Spinal cord (tissue), 10 donors: ENCODE results near the gene NOC4L. TPM values are rescaled to one million over a fixed set of nuclear protein-coding genes. Genes with fewer than 3 reads are reported as not detected.
"Not testable (repeated sequence)": the region's sequence is repeated elsewhere in the genome, so short reads cannot be mapped to it uniquely, and the experiment has no call there.

Source experiments
- DNase-seq, 6 donors: peaks; one replicate each; pipeline versions ENCODE4 v3.0.0 to v3.0.0-alpha.2; 2013 to 2015; ENCODE audit warnings: low spot score in 6 of 6, low read depth in 4 of 6
- H3K27ac ChIP-seq: one replicate; pipeline ENCODE4 v1.5.1; 2013; ENCODE audit warnings: low read depth, low read length, control low read depth
- H3K27me3 ChIP-seq: one replicate; pipeline ENCODE4 v1.6.1; 2013; ENCODE audit warnings: low read length; ENCODE audit not compliant: control insufficient read depth, insufficient read depth
- H3K36me3 ChIP-seq: one replicate; pipeline ENCODE4 v1.6.1; 2013; ENCODE audit warnings: low read length; ENCODE audit not compliant: control insufficient read depth, insufficient read depth
- H3K4me1 ChIP-seq: one replicate; pipeline ENCODE4 v1.6.1; 2013; ENCODE audit warnings: low read length; ENCODE audit not compliant: control insufficient read depth, insufficient read depth
- H3K4me3 ChIP-seq: one replicate; pipeline ENCODE4 v1.5.1; 2013; ENCODE audit warnings: low read depth, low read length, control low read depth
- H3K9me3 ChIP-seq: one replicate; pipeline ENCODE4 v1.6.1; 2013; ENCODE audit warnings: low read length; ENCODE audit not compliant: control insufficient read depth, insufficient read depth
- WGBS: methylation state at CpG from one replicate; pipeline ENCODE4 v1.1.5; 2013; ENCODE audit warnings: missing lambda C conversion rate; ENCODE audit not compliant: insufficient coverage; 5-methylcytosine and 5-hydroxymethylcytosine counted together
- polyA plus RNA-seq, 2 donors: library from polyadenylated mRNA; unstranded; fragments of 120-200 nt; gene quantifications; one replicate each; pipeline ENCODE4 v1.2.1, GENCODE V29; 2013; ENCODE audit not compliant: insufficient read length in 2 of 2
- total RNA-seq, 2 donors: library from RNA; depleted of rRNA in 1 of 2; stranded (reverse); fragments of 120-200 nt in 1 of 2; fragments of >200 nt in 1 of 2; gene quantifications; one replicate each; pipeline versions ENCODE4 v1.2.3 to v1.2.4, GENCODE V29; 2013 to 2014
- donor health status: healthy.

The NOC4L gene
- total and polyA plus RNA-seq, 4 donors = 6.1 to 26.8 (median 16.3) TPM

DNA sequence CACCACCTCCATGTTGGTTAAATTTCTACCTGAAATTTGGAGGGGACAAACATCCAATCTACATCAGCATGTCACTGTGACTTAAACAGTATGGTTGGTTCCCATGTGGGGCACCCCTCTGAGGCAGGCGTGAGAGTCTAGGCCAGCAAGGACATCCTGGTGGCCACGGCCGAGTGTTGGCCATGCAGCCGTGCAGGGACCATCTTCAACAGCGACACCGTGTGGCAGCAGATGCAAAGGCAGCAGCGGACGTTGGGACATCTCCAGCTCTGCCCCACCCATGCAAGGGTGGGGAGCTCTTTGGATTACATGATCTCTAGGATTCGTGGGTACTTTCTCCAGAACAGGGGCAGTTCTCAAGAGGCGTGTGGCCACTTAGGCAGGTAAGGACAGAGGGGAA is 49.8 kb downstream of the NOC4L start:
- Histone ChIP-seq H3K27me3 (no peaks in the 10 kb centered on the region), H3K27ac (no peak overlapping the region), H3K9me3 (no peaks in the 10 kb centered on the region), H3K4me1 (peaks cover 29% of the 10 kb centered on the region), H3K4me3 (no peak overlapping the region), H3K36me3 (peaks cover 27% of the 10 kb centered on the region)
- no peak for DNase-seq
- 58% methylated on average over 10 of the region's 10 CpGs for WGBS

DNA sequence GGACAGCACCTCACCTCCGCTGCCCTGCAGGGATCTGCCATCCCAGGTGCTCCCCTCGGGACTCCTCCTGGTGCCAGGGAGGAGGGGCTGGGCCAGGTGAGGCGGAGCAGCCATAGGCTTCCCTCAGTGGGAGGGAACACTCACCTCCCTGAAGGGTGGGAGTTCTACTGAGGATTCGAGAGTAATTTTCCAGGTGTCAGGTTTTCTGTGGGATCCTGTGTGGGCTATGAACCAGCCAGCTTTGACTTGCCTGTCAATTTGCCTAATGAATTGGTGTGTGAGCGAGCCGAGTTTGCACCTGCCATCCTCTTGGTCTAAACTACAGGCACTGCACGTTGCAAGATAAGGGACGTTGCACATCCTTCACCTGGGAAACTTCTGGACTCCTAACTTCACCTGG is 50.3 kb downstream of the NOC4L start:
- peaks cover 32% of the 10 kb centered on the region for H3K36me3 ChIP-seq
- 74% methylated on average over 8 of the region's 8 CpGs for WGBS
- no peaks in the 10 kb centered on the region for H3K9me3 ChIP-seq

DNA sequence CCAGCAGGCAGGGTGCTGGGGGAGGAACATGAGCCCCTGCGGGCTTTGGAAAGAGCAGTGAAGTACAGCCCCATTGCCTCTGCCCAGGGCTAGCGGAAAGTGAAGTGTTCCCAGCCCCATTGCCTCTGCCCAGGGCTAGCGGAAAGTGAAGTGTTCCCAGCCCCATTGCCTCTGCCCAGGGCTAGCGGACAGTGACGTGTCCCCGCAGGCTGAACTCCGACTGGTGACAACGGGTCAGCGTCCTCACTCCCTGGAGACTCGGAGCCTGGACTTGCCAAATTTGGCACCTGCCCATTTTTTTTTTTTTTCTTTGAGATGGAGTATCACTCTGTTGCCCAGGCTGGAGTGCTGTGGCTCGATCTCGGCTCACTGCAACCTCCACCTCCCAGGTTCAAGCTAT is 51.0 kb downstream of the NOC4L start:
- not testable (repeated sequence) for H3K27ac ChIP-seq, H3K27me3 ChIP-seq, H3K9me3 ChIP-seq, DNase-seq, H3K4me3 ChIP-seq
- peaks cover 20% of the 10 kb centered on the region for H3K4me1 ChIP-seq
- WGBS = 82% methylated on average over 10 of the region's 12 CpGs
- peaks cover 39% of the 10 kb centered on the region for H3K36me3 ChIP-seq

More for the DNA sequence above, 50.3 kb downstream of the NOC4L start:
- H3K4me3 ChIP-seq = no peak overlapping the region
- no peaks in the 10 kb centered on the region for H3K27me3 ChIP-seq
- peaks cover 25% of the 10 kb centered on the region for H3K4me1 ChIP-seq
- DNase-seq = no peak
- H3K27ac ChIP-seq = no peak overlapping the region

DNA sequence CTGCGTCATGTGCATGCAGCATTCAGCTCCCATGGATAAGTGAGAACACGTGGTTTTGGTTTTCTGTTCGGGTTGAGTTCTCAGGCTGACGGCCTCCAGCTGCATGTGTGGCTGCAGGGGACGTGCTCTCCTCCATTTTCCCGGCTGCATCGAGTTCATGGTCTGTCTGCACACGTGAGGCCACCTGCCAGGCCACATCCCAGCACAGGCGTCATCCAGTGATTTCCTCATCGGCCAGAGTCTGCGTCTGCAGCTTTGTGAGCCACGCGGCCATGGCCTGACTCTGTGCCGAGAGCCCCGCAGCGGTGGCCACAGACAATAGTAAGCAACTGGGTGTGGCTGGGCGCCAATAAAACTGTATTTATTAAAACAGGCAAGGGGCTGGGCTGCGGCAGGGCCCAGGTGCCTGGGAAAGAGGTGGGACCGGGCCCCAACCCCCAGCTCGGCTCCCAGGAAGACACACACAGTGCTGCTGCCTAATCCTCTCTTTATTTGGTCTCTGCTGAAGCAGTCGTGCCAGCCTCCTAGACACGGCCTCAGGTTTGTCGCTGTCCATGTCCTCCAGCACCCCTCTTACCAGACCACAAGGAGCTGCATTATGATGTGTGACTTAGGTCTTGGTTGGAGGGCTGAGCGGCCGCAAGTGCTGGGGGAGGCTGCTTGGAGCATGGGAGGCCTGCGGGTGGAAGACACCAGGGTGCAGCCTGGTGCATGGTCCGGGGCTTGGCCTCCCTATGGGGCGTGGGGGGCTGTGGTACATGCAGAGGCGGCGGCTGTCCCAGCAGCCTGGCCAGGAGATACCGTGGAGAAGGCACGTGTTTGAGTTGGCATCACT is 52.0 kb downstream of the NOC4L start:
- H3K27ac ChIP-seq = no peak overlapping the region
- H3K9me3 ChIP-seq = no peaks in the 10 kb centered on the region
- DNase-seq = peak in 2 of 6 donors; percentile 15 to 39
- H3K4me3 ChIP-seq = no peak overlapping the region
- 59% methylated on average over 29 of the region's 32 CpGs for WGBS
- H3K27me3 ChIP-seq = no peaks in the 10 kb centered on the region
- H3K4me1 ChIP-seq = peaks cover 10% of the 10 kb centered on the region
- H3K36me3 ChIP-seq = peaks cover 45% of the 10 kb centered on the region

DNA sequence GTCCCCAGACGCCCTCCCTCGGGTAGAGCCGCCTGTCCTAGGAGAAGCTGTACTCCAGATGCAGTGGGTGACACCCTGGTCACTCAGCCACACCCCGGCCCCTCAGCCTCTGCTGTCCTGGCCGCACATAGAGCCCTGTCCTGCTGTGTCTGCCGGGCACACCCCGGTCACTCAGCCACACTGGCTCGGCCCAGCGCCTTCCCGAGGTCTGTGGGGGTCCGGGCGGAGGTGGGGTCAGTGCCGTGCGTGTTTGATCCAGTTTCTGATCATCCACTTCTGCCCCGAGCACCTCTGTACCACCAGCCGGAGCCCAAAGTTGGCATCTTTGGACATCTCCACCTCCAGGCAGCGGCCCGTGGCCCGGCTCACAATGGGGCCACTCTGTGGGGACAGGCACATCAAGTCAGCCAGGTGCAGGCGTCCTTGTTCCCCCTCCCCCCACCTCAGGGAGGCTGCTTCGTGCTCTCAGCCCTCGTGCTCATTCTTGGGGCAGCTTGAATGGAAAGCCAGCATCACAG is 52.7 kb downstream of the NOC4L start:
- no peak for DNase-seq
- no peak overlapping the region for H3K4me3 ChIP-seq
- no peaks in the 10 kb centered on the region for H3K27me3 ChIP-seq
- peaks cover 5% of the 10 kb centered on the region for H3K4me1 ChIP-seq
- H3K36me3 ChIP-seq = peaks cover 52% of the 10 kb centered on the region
- H3K27ac ChIP-seq = no peak overlapping the region
- WGBS = 80% methylated on average over 22 of the region's 22 CpGs
- H3K9me3 ChIP-seq = no peaks in the 10 kb centered on the region

DNA sequence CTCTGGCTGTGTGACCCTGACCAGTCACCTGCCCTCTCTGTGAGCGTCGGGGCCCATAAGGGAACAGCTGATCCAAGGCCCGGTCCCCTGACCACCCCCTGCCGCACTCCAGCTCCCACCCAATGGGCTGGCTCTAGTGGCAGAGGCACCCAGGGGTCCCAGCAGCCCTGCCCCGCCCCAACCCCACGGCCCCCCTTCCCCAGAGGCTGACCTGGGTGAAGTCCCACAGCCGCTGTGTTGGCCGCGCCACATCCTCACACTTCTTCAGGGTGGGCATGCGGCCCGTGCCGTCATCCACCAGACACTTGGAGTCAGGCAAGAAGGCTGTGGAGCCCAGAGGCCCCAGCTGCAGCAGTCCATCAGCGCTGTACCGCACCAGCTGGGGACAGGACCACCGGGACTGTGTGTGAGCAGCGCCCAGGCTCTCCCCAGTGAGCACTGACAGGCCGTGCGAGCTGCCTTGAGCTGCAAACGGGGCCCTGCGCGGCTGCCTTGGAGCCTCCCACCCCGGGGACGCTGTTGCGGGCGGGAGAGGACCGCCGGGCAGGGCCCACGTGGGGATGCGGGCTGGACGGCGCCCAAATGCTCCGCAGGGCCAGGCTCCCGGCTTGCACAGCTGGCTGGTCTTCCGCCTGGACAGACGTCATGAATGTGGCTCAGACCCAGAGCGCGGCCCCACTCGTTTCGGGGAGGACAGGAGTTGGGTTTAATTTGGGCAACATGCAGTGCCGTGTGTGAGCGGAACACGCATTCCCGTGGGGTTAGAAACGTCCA is 53.5 kb downstream of the NOC4L start:
- no peak overlapping the region for H3K27ac ChIP-seq
- no peaks in the 10 kb centered on the region for H3K9me3 ChIP-seq
- no peaks in the 10 kb centered on the region for H3K4me1 ChIP-seq
- peaks cover 52% of the 10 kb centered on the region for H3K36me3 ChIP-seq
- no peak overlapping the region for H3K4me3 ChIP-seq
- WGBS = 70% methylated on average over 39 of the region's 44 CpGs
- DNase-seq = no peak
- no peaks in the 10 kb centered on the region for H3K27me3 ChIP-seq

DNA sequence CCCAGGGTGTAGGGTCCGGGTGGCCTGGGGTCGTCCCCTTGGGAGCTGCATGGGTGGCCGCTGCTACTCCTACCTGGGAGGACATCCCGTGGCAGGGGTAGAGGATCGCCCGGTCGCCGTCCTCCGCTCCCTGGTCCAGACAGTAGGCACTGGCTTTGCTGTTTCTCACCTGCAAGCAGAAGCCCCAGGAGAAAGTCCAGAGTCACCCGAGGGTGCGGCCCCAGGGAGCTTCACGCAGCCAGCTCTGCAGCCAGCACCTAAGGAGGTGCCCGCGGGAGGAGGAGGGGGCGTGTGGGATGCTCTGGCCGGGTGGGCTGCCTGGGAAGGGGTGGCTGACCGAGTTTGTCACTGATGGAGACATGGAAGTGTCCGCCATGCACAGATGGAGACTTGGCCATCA is 54.8 kb downstream of the NOC4L start:
- Histone ChIP-seq H3K9me3 (no peaks in the 10 kb centered on the region), H3K27ac (no peak overlapping the region), H3K4me3 (no peak overlapping the region), H3K27me3 (peaks cover 2% of the 10 kb centered on the region), H3K4me1 (peaks cover 4% of the 10 kb centered on the region), H3K36me3 (peaks cover 59% of the 10 kb centered on the region)
- 86% methylated on average over 18 of the region's 18 CpGs for WGBS
- no peak for DNase-seq

DNA sequence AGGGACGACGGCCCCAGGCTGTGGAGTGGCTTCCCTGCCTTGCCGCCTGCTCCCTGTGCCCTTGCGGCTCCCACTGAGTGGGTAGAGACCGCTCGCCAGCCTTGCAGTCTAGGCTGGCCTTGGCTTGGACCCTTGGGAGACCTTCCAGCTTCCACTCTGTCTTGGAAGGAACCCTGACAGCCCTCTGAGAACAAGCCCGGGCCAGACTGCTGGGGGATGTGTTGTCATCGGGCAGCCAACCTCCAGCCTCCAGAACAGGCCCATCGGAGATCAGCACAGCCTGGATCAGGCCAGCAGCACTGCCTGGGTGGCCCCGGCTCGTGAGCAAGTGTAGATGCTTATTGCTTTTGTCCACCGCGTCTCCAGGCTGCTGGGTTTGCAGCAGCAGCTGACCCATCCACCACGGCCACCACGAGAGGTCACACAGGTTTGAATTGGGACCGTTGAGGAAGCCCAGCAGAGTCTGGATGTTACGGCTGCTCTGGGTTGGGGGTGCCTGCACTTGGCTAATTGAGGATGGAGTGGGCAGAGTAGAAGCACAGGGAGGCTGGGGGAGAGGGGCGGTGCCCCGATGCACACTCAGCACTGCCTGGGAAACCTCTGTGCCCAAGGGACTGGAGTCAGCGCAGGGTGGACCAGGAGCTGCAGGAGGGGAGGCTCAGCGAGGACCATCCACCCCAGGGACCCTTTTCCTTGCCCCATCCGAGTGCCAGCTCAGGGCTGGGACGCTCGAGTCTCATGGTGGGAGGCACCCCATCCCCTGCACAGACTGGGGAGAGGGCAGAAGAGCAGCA is 55.5 kb downstream of the NOC4L start:
- H3K27me3 ChIP-seq = peaks cover 8% of the 10 kb centered on the region
- no peak overlapping the region for H3K27ac ChIP-seq
- H3K4me1 ChIP-seq = peaks cover 11% of the 10 kb centered on the region
- DNase-seq = no peak
- peaks cover 59% of the 10 kb centered on the region for H3K36me3 ChIP-seq
- WGBS = 81% methylated on average over 24 of the region's 24 CpGs
- no peak overlapping the region for H3K4me3 ChIP-seq
- no peaks in the 10 kb centered on the region for H3K9me3 ChIP-seq

DNA sequence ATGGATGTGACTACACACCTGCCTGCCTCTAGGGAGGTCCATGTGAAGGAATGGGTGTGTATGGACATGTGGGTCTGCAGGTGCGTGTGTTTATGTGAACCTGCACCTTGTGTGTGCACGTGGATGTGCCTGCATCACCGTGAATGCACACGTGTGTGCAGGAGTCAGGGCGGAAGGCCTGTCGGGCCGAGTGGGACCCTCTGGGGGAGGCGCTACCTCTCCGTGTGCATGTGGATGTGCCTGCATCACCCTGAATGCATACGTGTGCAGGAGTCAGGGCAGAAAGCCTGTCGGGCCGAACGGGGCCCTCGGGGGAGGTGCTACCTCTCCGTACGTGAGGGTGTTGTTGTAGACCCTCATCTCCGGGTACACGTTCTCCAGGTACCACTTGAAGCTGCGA is 56.5 kb downstream of the NOC4L start:
- WGBS = 93% methylated on average over 19 of the region's 19 CpGs
- no peaks in the 10 kb centered on the region for H3K9me3 ChIP-seq
- DNase-seq = no peak
- no peak overlapping the region for H3K4me3 ChIP-seq
- no peak overlapping the region for H3K27ac ChIP-seq
- peaks cover 21% of the 10 kb centered on the region for H3K4me1 ChIP-seq
- H3K36me3 ChIP-seq = peaks cover 61% of the 10 kb centered on the region
- peaks cover 19% of the 10 kb centered on the region for H3K27me3 ChIP-seq
